Neural cell (in vitro differentiated cells): ENCODE results near the gene SPATA31E1. TPM values are rescaled to one million over a fixed set of nuclear protein-coding genes. Genes with fewer than 3 reads are reported as not detected.

Experiments used
- H2AFZ ChIP-seq: fragments of 200-600, 300-800 bp; sonication (generic), shearing (Covaris generic); 2 replicates; pipeline ENCODE4 v1.6.0; 2014; ENCODE audit warnings: low read depth, mild to moderate bottlenecking, antibody characterized with exemption, low read length, moderate library complexity
- H3F3A ChIP-seq: fragments of 200-600 bp; shearing (Covaris generic); 2 replicates; pipeline ENCODE4 v1.6.1; 2016; ENCODE audit warnings: mild to moderate bottlenecking, moderate library complexity, mixed read lengths, antibody characterized with exemption, low read length; ENCODE audit not compliant: insufficient read depth, poor library complexity, severe bottlenecking
- H3K27ac ChIP-seq: fragments of 200-600, 300-800 bp; sonication (generic), shearing (Covaris generic); 2 replicates; pipeline ENCODE4 v1.5.1; 2014; ENCODE audit warnings: mild to moderate bottlenecking, low read length, moderate library complexity
- H3K27me3 ChIP-seq: fragments of 300-800, 200-600 bp; sonication (generic), shearing (Covaris generic); 2 replicates; pipeline ENCODE4 v1.6.0; 2014; ENCODE audit warnings: mild to moderate bottlenecking, low read depth, low read length, moderate library complexity; ENCODE audit not compliant: insufficient read depth
- H3K36me3 ChIP-seq: fragments of 300-800, 200-600 bp; sonication (generic), shearing (Covaris generic); 2 replicates; pipeline ENCODE4 v1.5.1; 2014; ENCODE audit warnings: mild to moderate bottlenecking, antibody characterized with exemption, low read length, moderate library complexity; ENCODE audit not compliant: insufficient read depth
- H3K4me2 ChIP-seq: fragments of 300-800, 200-600 bp; sonication (generic), shearing (Covaris generic); 2 replicates; pipeline ENCODE4 v1.6.0; 2014; ENCODE audit warnings: mild to moderate bottlenecking, low read length
- H3K4me3 ChIP-seq: fragments of 300-800, 200-600 bp; sonication (generic), shearing (Covaris generic); 2 replicates; pipeline ENCODE4 v1.5.1; 2014; ENCODE audit warnings: mild to moderate bottlenecking, low read length, moderate library complexity
- H3K79me2 ChIP-seq: fragments of 200-600 bp; shearing (Covaris generic); replicated peaks from 2 replicates; pipeline ENCODE4 v1.6.0; 2014; ENCODE audit warnings: mild to moderate bottlenecking, low read length, moderate library complexity; ENCODE audit not compliant: insufficient read depth
- H3K9ac ChIP-seq: fragments of 300-800, 200-600 bp; sonication (generic), shearing (Covaris generic); 2 replicates; pipeline ENCODE4 v1.6.1; 2016; ENCODE audit warnings: mild to moderate bottlenecking, low read length, mixed read lengths
- H3K9me2 ChIP-seq: fragments of 200-600 bp; shearing (Covaris generic); 2 replicates; pipeline ENCODE4 v1.6.1; 2016; ENCODE audit warnings: mild to moderate bottlenecking, low read length, mixed read lengths; ENCODE audit not compliant: insufficient read depth
- H3K9me3 ChIP-seq: fragments of 200-600, 300-800 bp; sonication (generic), shearing (Covaris generic); 2 replicates; pipeline ENCODE4 v1.6.1; 2016; ENCODE audit warnings: mild to moderate bottlenecking, mixed run types, low read length, moderate library complexity, mixed read lengths
- H4K20me1 ChIP-seq: fragments of 200-600 bp; shearing (Covaris generic); 2 replicates; pipeline ENCODE4 v1.6.1; 2016; ENCODE audit warnings: mild to moderate bottlenecking, mixed run types; ENCODE audit not compliant: insufficient read depth
- CTCF ChIP-seq: fragments of 450-650 bp; IDR thresholded peaks from 2 replicates; pipeline ENCODE4 v1.5.1; 2014; ENCODE audit warnings: antibody characterized with exemption, mild to moderate bottlenecking, moderate library complexity; ENCODE audit not compliant: poor library complexity, severe bottlenecking
- EP300 ChIP-seq: fragments of 450-650 bp; conservative IDR thresholded peaks from 2 replicates; pipeline ENCODE4 v1.6.1; 2014; ENCODE audit warnings: antibody characterized with exemption, mild to moderate bottlenecking, moderate library complexity; ENCODE audit not compliant: poor library complexity, severe bottlenecking
- EZH2 ChIP-seq: fragments of 200-600, 300-800 bp; shearing (Covaris generic), sonication (generic); IDR thresholded peaks from 2 replicates; pipeline ENCODE4 v1.6.1; 2014; ENCODE audit warnings: antibody characterized with exemption, low read length, borderline replicate concordance, mild to moderate bottlenecking; ENCODE audit not compliant: insufficient read depth, poor library complexity, severe bottlenecking
- MXI1 ChIP-seq: fragments of 450-650 bp; conservative IDR thresholded peaks from 2 replicates; pipeline ENCODE4 v1.6.1; 2014; ENCODE audit warnings: antibody characterized with exemption, mild to moderate bottlenecking; ENCODE audit not compliant: poor library complexity, severe bottlenecking
- POLR2AphosphoS5 ChIP-seq: IDR thresholded peaks from 2 replicates; pipeline ENCODE4 v1.6.1; 2012
- RAD21 ChIP-seq: fragments of 450-650 bp; conservative IDR thresholded peaks from 2 replicates; pipeline ENCODE4 v1.6.1; 2014; ENCODE audit warnings: antibody characterized with exemption, mild to moderate bottlenecking, moderate library complexity
- REST ChIP-seq: IDR thresholded peaks from 2 replicates; pipeline ENCODE4 v1.6.1; 2012; ENCODE audit warnings: borderline replicate concordance
- TAF1 ChIP-seq: IDR thresholded peaks from 2 replicates; pipeline ENCODE4 v1.6.1; 2012; ENCODE audit warnings: low read depth
- polyA plus RNA-seq: library from polyadenylated mRNA; depleted of rRNA; stranded (reverse); fragments of >200 nt; gene quantifications from 2 replicates; pipeline ENCODE4 v1.2.3, GENCODE V29; 2014

Gene SPATA31E1
- polyA plus RNA-seq, 1 donor from 2014 or later, result not detected

GRCh38 chr9:87872079-87872624 is 10.5 kb upstream of the SPATA31E1 start:
- Histone ChIP-seq H4K20me1 (no peaks in the 10 kb centered on the region), H3F3A (no peaks in the 10 kb centered on the region), H3K79me2 (no peaks in the 10 kb centered on the region), H3K4me2 (no peak overlapping the region), H3K9me3 (no peaks in the 10 kb centered on the region), H3K27me3 (no peaks in the 10 kb centered on the region), H3K9ac (no peak overlapping the region), H3K4me3 (no peak overlapping the region), H2AFZ (no peak overlapping the region), H3K36me3 (no peaks in the 10 kb centered on the region), H3K27ac (no peak overlapping the region), H3K9me2 (no peaks in the 10 kb centered on the region)
- TF ChIP-seq POLR2AphosphoS5, result no peak
- no peak for TF ChIP-seq RAD21
- no peak for TF ChIP-seq EZH2
- TF ChIP-seq REST, result no peak
- TF ChIP-seq MXI1, result no peak

GRCh38 chr9:87873607-87874303 is 8.9 kb upstream of the SPATA31E1 start:
- H3K36me3 ChIP-seq, result no peaks in the 10 kb centered on the region
- no peak overlapping the region for H3K9ac ChIP-seq
- no peak overlapping the region for H2AFZ ChIP-seq
- no peaks in the 10 kb centered on the region for H3K27me3 ChIP-seq
- no peaks in the 10 kb centered on the region for H3K9me3 ChIP-seq
- no peaks in the 10 kb centered on the region for H3F3A ChIP-seq
- no peak for TF ChIP-seq CTCF
- TF ChIP-seq TAF1, result no peak
- no peak for TF ChIP-seq RAD21
- no peaks in the 10 kb centered on the region for H4K20me1 ChIP-seq
- no peaks in the 10 kb centered on the region for H3K9me2 ChIP-seq
- H3K27ac ChIP-seq, result no peak overlapping the region
- no peaks in the 10 kb centered on the region for H3K79me2 ChIP-seq
- no peak overlapping the region for H3K4me2 ChIP-seq
- no peak overlapping the region for H3K4me3 ChIP-seq

GRCh38 chr9:87874304-87874623 is 8.4 kb upstream of the SPATA31E1 start:
- Histone ChIP-seq H3K36me3 (no peaks in the 10 kb centered on the region), H3K4me3 (no peak overlapping the region), H3K27me3 (no peaks in the 10 kb centered on the region), H2AFZ (no peak overlapping the region), H3K9me2 (no peaks in the 10 kb centered on the region), H3K9ac (no peak overlapping the region), H3K9me3 (no peaks in the 10 kb centered on the region), H3K27ac (no peak overlapping the region), H4K20me1 (no peaks in the 10 kb centered on the region), H3K4me2 (no peak overlapping the region), H3K79me2 (no peaks in the 10 kb centered on the region), H3F3A (no peaks in the 10 kb centered on the region)
- TF ChIP-seq TAF1, result no peak
- TF ChIP-seq RAD21, result no peak
- TF ChIP-seq EP300, result no peak
- TF ChIP-seq EZH2, result no peak
- no peak for TF ChIP-seq CTCF
